Activated T-helper 1 cell treated with anti-CD3 and anti-CD28 coated beads, Interleukin-2, amount 50 U/mL, for 16 hours (primary cell): ENCODE measurements around the gene RAX.
"Not testable (repeated sequence)": the region's sequence is repeated elsewhere in the genome, so short reads cannot be mapped to it uniquely, and the experiment has no call there.

Experiments
- DNase-seq, 2 donors: peaks; one replicate each; pipeline ENCODE4 v3.0.0-alpha.2; 2020; ENCODE audit warnings: low read depth in 1 of 2, low spot score in 1 of 2

Gene RAX

GRCh38 chr18:59273759-59274532, 692 bp upstream of the RAX start:
- DNase-seq: no peak

DNA sequence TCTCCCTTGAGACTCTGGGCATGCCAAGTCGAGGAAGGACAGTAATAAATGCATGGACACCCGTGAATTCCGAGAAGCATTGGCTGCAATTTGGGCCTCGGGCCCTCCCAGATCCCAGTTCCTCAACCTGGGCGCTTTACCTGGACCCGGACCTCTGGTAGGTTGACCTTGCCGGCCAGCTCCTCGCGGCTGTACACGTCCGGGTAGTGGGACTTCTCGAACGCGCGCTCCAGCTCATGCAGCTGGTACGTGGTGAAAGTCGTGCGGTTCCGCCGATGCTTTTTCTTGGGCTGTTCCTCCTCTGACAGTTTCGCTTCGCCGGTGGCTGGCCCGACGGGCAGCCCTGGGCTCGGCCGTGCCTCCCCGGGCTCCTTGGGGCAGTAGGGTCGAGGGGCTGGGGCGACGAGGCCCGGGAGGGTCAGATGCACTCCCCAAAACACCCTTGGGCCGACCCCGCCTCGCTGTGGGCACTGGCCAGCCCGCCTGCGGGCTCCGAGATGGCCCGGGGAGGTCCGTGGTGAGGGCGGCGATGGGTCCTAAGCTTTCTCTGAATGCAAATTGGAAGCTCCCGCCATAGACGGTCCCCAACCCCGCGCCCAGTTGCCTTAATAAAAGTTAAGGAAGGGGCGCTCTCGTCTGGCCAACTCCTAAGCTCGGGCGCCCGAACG, 899 bp downstream of the RAX start:
- no peak for DNase-seq

GRCh38 chr18:59271606-59272220, 1.5 kb downstream of the RAX start:
- DNase-seq: no peak

GRCh38 chr18:59270689-59271257, 2.5 kb downstream of the RAX start:
- no peak for DNase-seq

- no peak for DNase-seq
These were observed 3.6 kb downstream of the RAX start for GRCh38 chr18:59269563-59270119.

DNA sequence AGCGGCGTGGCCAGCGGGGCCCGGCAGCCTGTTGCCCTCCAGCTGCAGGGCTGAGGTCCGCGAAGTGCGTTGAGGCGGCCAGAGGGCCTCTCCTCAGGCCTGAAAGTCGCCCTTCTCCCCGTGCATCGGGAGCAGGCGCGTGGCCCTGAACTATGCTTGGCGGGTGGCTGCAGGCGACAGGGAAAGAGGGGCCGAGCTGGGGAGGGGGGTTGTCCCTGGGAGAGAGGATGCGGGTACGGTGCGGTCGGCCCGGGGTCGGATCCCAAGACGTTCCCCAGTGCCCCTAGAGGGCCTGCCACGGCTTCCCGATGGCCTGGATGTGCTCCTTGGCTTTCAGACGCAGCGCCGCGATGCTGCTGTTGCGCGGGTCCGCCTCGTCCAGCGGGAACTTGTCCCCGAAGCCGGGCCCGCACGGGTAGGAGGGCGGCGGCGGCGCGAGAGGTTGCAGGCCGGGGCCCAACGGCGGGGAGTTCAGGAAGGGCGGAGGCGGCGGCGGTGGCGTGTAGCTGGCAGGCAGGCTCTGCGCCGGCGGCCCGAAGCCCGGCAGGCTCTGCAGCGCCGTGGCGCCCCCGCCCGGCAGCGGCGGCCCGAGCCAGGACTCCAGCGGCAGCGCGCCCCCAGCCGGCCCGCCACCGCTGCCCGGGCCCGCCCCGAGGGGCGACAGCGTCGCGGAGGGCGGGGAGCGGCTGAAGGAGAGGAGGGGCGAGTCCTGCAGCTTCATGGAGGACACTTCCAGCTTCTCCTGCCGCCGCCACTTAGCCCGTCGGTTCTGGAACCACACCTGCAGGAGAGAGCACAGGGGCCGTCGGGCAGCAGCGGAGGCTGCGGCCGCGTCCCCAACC, 4.3 kb downstream of the RAX start:
- DNase-seq: no peak

DNA sequence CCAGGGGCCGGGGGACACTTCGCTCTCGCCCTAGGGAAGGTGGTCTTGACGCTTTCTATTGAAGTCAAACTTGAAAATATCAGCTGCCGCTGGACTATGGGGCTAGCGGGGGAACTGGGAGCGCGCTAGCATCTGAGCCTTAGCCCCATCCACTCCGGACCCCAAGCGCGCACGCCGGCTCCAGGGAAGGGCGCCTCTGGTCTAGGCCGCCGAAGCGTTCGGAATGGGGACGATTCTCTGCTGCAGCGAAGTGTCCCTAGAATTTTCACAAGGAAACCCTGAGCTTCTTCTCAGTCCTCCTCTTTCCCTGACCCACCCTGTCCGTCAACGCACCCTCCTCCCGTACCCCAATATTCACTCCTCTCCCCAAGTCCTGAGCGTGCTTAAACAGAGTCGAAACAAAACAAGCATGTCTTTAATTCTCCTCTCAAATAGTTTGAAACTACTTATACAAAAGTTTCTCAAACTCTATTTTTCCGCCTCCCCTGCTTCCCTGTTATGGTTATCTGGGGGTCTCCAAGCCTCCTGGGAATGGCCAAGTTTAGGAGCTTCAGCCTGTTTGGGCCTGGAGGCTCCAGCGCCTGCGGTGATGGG, 5.0 kb downstream of the RAX start:
- no peak for DNase-seq

DNA sequence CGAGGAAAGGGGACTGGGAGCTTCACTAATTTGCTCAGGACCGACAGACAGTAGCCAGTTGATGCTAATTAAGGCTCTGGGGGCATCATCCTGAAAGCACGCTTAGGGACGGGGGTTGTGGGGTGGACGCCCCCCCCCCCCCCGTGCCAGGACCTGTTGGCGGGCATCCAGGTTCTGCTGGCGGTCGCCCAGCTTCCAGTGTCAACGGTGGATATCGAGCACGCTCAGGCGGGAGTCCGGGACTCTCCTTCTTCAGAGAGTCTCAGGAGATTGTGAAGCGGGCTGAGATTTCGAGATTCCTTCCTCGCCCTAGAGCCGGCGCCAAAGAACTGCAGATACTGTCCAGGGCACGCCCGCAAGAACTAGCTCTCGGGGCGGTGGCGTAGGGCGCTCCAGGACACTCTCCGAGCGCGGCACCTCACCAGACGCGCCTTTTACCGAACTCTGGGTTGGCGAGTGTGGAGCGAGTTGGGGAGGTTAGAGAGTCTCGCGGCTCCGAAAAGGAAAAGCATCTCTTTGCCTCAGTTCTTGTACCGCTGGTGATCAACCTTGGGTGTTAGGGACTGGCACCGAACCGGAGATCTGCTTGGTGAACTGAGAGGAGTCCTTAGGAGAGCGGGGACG, 5.6 kb downstream of the RAX start:
- no peak for DNase-seq

GRCh38 chr18:59266886-59267502, 6.3 kb downstream of the RAX start:
- DNase-seq: no peak

DNA sequence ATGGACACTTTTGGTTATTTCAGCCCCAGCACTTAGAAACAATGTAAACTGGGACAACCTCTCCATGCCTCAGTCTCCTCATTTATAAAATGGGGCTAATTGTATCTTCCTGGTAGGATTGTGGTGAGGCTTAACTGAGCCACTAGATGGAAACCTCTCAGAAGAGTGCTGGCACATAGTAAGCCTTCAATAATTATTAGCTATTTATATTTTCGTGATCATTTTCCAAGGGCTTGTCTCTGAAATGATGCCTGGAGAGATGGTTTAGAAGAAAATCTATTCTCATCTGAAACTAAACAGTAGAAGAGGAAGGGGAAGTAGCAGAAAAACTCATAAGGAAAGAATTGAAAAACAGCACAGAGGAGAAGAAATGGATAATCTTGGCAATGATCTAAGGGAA, 6.8 kb downstream of the RAX start:
- no peak for DNase-seq

- DNase-seq: no peak
These were observed 7.3 kb downstream of the RAX start for GRCh38 chr18:59265974-59266369.

DNA sequence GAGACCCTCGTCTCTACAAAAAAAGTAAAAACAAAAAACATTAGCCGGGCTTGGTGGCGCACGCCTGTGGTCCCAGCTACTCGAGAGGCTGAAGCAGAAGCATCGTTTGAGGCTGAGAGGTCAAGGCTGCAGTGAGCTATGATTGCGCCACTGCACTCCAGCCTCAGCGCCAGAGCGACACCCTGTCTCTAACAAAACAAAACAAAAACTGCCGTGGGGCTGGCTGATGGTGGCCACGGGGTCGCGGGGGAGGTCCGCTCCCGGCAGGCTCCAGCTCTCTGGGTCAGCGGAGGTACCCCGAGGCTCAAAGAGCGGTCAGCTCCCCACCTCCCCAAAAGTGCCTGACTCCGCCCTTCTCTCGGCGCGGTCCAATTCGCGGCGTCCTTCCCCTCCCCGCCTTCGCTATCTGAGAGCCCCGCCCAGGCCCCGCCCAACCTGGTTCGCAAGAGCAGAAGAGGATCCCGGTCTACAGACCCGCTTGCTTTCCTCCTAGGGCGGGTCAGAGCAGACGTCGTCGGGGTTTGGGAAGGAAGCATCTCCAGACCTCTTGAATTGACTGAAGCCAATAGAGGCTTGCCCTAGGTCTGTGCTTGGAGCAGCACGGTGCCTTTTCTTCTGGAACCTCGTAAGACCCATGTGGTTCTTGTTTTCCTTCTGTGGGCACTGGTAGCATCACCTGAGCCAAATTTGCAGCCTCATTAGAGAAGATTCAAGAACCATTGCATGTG, 7.8 kb downstream of the RAX start:
- no peak for DNase-seq

DNA sequence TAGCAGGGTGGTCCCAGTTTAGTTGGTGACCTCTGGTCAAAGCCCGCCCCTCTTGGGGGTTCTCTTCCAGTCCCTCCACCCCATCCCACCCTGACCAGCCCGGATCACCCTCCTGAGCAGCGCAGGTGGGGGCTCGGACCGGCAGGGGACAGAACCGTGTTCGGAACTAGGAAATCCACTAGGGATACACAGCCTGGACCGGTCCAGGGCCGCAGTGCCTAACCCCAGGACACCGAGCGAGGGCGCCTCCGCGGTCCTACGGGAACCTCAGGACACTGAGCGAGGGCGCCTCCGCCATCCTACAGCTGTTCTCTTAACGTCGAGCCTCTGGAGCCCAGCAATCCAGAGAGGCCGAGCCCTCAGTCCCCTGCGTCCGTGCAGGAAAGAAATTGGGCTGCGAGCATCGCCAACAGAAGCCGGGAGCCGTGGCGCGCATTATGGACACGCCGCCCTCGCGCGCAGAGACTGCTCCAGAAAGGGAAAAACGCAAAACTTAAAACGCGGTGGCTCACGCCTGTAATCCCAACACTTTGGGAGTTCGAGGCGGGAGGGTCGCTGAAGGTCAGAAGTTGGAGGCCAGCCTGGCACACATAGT, 8.5 kb downstream of the RAX start:
- no peak for DNase-seq

- DNase-seq: no peak
These were observed 9.1 kb downstream of the RAX start for GRCh38 chr18:59264121-59264571.

DNA sequence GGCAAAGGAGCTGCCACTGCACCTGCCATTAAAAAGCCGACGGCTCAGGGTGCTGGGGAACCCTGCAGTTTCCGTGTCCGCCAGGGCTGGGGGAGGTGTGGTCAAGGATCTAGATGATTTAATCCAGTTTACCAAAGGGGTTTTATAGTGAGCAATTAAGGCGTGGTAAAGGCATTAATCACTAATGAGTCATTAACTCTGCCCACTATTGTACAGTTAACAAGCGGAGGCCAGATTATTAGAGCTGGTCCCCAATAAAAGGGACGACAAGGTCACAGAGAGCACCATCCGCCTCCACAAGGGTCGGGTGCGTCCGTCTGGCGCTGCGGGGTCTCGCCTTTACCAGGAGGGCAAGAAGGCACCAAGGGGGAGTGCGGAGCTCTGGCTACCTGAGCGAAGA, 9.6 kb downstream of the RAX start:
- DNase-seq: no peak

- DNase-seq: not testable (repeated sequence)
These were observed 11.0 kb downstream of the RAX start for GRCh38 chr18:59262243-59262642.

DNA sequence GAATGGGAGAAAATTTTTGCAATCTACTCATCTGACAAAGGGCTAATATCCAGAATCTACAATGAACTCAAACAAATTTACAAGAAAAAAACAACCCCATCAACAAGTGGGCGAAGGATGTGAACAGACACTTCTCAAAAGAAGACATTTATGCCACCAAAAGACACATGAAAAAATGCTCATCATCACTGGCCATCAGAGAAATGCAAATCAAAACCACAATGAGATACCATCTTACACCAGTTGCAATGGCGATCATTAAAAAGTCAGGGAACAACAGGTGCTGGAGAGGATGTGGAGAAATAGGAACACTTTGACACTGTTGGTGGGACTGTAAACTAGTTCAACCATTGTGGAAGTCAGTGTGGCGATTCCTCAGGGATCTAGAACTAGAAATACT, 11.4 kb downstream of the RAX start:
- not testable (repeated sequence) for DNase-seq

GRCh38 chr18:59255491-59255890, 17.8 kb downstream of the RAX start:
- not testable (repeated sequence) for DNase-seq
